Epithelial cell of esophagus (primary cell): Measurements from ENCODE around the gene ZNF787.

ENCODE experiments used
- DNase-seq: peaks from one replicate; pipeline ENCODE4 v3.0.0; 2010; ENCODE audit warnings: low read depth
- H3K4me3 ChIP-seq: 2 replicates; pipeline ENCODE4 v1.5.1; 2011; ENCODE audit warnings: mild to moderate bottlenecking, low read length, control low read depth
- TF ChIP-seq, protein P1 (sequence below): IDR thresholded peaks from 2 replicates; pipeline ENCODE4 v1.5.1; 2011; ENCODE audit warnings: low read depth, mild to moderate bottlenecking, low read length, control low read depth, inconsistent platforms; ENCODE audit not compliant: insufficient read depth; ENCODE audit errors: missing control alignments

Gene ZNF787

DNA sequence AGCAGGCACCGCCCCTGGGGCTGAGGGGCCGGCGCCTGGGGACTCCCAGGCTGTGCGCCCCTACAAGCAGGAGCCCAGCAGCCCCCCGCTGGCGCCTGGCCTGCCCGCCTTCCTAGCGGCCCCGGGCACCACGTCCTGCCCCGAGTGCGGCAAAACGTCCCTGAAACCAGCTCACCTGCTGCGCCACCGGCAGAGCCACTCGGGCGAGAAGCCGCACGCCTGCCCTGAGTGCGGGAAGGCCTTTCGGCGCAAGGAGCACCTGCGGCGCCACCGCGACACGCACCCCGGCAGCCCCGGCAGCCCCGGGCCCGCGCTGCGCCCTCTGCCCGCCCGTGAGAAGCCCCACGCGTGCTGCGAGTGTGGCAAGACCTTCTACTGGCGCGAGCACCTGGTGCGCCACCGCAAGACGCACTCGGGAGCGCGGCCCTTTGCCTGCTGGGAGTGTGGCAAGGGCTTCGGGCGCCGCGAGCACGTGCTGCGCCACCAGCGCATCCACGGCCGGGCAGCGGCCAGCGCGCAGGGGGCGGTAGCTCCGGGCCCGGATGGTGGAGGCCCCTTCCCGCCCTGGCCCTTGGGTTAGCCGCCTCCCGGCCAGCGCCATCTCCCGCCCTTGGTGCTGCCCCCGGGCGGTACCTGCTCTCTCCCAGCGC is 38.7 kb upstream of the ZNF787 start:
- no peak for DNase-seq
- TF ChIP-seq, protein P1, sequence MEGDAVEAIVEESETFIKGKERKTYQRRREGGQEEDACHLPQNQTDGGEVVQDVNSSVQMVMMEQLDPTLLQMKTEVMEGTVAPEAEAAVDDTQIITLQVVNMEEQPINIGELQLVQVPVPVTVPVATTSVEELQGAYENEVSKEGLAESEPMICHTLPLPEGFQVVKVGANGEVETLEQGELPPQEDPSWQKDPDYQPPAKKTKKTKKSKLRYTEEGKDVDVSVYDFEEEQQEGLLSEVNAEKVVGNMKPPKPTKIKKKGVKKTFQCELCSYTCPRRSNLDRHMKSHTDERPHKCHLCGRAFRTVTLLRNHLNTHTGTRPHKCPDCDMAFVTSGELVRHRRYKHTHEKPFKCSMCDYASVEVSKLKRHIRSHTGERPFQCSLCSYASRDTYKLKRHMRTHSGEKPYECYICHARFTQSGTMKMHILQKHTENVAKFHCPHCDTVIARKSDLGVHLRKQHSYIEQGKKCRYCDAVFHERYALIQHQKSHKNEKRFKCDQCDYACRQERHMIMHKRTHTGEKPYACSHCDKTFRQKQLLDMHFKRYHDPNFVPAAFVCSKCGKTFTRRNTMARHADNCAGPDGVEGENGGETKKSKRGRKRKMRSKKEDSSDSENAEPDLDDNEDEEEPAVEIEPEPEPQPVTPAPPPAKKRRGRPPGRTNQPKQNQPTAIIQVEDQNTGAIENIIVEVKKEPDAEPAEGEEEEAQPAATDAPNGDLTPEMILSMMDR = no peak
- no peak overlapping the region for H3K4me3 ChIP-seq

DNA sequence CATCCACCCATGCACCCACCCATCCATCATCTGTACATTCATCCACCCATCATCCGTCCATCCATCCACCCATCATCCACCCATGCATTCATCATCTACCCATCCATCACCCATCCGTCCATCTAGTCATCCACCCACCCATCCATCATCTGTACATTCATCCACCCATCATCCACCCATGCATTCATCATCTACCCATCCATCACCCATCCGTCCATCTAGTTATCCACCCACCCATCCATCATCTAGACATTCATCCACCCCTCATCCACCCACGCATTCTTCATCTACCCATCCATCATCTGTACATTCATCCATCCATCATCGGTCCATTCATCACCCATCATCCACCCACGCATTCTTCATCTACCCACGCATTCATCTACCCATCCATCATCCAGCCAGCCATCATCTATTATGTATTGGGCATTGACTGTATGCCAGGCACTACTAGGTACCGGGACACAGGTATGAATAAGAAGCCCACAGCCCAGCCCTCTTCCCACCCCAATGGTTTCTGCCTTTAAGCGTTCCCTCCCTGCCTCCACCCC is 38.0 kb upstream of the ZNF787 start:
- TF ChIP-seq, protein P1 = no peak
- no peak overlapping the region for H3K4me3 ChIP-seq
- DNase-seq = peak; percentile 8

DNA sequence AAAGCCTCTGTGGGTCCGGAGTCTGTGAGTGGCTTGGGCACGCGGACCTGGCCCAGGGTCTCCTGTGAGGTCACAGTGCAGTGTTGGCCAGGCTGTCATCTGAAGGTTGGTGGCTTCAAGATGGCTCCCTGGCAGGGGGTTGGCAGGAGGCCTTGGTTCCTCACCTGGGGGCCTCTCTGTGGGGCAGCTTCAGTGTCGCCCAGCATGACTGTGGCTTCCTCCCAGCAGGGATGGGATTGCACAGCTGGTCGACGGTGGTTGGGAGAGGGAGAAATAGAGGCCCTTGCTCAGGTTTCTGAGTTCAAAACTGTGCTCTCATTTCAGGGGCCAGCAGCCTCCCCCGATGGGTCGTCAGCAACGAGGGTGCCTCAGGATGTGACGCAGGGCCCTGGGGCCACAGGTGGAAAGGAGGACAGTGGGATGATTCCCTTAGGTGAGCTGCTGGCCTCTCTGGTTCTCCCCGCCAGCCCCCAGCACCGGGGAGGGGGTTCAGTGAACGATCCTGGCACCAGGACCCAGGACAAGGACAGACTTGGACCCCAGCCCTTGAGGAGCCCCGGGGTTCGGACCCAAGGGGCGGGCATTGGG is 37.2 kb upstream of the ZNF787 start:
- TF ChIP-seq, protein P1 = no peak
- no peak overlapping the region for H3K4me3 ChIP-seq
- DNase-seq = no peak

DNA sequence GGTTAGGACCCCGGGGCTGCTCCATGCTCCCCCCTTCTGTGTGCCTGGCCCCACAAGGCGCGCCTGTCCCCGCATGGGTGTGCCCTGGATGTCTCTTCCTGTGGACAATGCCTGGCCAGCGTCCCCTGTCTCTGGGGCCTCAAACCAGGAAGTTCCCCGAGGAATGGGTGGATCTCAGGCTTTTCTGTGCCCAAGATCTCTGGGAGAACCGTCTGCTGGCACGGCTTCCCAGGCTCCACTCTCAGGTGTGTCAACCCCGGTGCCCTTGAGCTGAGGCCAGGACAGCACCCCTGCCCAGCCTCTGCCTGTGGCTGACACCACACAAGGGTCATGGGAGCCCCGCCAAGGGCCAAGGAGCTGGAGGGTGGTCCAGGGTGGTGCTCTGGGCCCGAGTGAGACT is 35.7 kb upstream of the ZNF787 start:
- no peak overlapping the region for H3K4me3 ChIP-seq
- TF ChIP-seq, protein P1 = no peak
- no peak for DNase-seq

DNA sequence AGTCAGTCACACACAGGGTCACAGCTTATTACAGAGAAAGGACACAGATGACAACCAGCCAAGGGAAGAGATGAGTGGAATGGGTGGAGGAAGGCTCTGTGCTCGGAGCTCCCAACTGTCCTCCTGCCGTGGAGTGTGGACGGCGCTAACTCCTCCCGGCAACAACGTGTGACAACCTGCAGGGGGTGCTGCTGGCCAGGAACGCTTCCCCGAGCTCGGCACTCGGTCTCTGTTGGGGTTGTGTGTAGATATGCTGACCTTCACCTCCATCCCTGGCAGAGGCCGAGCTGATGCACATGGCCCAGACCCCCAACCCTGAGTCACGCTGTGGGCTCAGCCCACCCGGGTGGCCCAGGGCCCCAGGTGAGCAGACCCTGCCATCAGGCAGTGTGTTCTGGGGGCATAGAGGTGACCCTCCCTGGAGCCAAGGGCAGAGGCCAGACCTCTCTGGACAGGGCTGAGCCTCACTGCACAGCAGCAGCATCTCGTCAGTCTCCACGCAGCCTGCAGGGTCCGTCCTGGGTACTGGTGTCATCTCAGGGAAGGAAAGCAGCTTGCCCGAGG is 34.1 kb upstream of the ZNF787 start:
- no peak for DNase-seq
- H3K4me3 ChIP-seq = no peak overlapping the region
- TF ChIP-seq, protein P1 = peak; percentile 30

- no peak overlapping the region for H3K4me3 ChIP-seq
- DNase-seq = no peak
- TF ChIP-seq, protein P1 = no peak
Observed at GRCh38 chr19:56153507-56153906, 32.4 kb upstream of the ZNF787 start.

DNA sequence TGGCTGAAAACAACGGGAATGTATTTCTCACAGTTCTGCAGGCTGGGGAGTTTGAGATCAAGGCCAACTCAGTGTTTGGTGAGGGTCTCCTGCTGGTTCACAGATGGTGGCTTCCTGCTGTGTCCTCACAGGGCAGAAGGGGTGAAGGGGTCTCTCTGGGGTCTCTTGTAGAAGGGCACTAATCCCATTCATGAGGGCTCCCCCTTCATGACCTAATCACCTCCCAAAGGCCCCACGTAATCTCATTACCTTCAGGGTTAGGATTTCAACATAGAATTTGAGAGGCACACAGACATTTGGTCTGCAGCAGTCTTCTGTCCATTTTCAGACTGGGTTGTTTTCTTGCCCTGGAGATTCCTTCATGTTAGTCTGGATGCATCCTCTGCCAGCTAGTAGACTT is 31.5 kb upstream of the ZNF787 start:
- TF ChIP-seq, protein P1 = no peak
- no peak overlapping the region for H3K4me3 ChIP-seq
- DNase-seq = no peak
